GM20000 (cell line): ENCODE data around the gene LIMK2.
A peak's percentile ranks its signal among the peaks of the same experiment; 100 is the strongest.
"Not testable (repeated sequence)": the region's sequence is repeated elsewhere in the genome, so short reads cannot be mapped to it uniquely, and the experiment has no call there.

Experiments used
- DNase-seq: peaks from one replicate; pipeline ENCODE4 v3.0.0; 2012; ENCODE audit warnings: low spot score
- TF ChIP-seq, protein P1 (sequence below): IDR thresholded peaks from 2 replicates; pipeline ENCODE4 v1.5.1; 2012; ENCODE audit warnings: mild to moderate bottlenecking, control low read depth; ENCODE audit errors: extremely low read depth, missing control alignments

Gene LIMK2

DNA sequence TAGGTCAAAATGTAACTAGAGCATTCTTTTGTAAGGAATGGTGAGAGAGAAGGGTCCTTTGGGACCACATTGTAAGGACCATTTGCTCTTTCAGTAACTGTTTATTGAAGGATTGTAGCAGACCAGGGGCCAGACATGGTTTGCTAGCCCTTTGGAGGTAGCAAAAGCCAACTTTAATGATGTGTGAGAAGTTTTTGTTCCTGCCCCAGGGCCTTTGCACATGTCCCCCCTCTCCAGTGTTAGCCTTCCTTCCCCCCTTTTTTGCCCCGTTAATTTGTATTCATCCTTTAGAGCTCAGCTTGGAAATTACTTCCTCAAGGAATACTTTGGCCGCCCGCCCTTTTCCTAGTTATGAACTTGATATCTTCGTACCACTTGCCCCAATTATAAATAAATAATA lies 9.0 kb downstream of the LIMK2 start:
- TF ChIP-seq, protein P1, sequence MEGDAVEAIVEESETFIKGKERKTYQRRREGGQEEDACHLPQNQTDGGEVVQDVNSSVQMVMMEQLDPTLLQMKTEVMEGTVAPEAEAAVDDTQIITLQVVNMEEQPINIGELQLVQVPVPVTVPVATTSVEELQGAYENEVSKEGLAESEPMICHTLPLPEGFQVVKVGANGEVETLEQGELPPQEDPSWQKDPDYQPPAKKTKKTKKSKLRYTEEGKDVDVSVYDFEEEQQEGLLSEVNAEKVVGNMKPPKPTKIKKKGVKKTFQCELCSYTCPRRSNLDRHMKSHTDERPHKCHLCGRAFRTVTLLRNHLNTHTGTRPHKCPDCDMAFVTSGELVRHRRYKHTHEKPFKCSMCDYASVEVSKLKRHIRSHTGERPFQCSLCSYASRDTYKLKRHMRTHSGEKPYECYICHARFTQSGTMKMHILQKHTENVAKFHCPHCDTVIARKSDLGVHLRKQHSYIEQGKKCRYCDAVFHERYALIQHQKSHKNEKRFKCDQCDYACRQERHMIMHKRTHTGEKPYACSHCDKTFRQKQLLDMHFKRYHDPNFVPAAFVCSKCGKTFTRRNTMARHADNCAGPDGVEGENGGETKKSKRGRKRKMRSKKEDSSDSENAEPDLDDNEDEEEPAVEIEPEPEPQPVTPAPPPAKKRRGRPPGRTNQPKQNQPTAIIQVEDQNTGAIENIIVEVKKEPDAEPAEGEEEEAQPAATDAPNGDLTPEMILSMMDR: no peak
- no peak for DNase-seq

DNA sequence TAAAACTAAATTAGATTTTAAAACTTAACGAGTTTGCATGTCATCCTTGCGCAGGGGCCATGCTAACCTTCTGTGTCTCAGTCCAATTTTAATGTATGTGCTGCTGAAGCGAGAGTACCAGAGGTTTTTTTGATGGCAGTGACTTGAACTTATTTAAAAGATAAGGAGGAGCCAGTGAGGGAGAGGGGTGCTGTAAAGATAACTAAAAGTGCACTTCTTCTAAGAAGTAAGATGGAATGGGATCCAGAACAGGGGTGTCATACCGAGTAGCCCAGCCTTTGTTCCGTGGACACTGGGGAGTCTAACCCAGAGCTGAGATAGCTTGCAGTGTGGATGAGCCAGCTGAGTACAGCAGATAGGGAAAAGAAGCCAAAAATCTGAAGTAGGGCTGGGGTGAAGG lies 10.6 kb downstream of the LIMK2 start:
- TF ChIP-seq, protein P1: no peak
- DNase-seq: no peak

DNA sequence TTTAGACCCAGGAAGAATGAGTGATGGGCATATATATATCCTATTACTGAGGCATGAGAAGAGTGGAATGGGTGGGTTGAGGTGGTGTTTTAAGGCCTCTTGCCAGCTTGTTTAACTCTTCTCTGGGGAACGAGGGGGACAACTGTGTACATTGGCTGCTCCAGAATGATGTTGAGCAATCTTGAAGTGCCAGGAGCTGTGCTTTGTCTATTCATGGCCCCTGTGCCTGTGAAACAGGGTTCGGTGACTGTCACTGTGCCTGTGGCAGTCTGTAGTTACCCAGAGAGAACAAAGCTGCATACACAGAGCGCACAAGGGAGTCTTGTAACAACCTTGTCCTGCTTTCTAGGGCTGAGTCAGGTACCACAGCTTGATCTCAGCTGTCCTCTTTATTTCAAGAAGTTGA lies 11.7 kb downstream of the LIMK2 start:
- TF ChIP-seq, protein P1: no peak
- DNase-seq: no peak

DNA sequence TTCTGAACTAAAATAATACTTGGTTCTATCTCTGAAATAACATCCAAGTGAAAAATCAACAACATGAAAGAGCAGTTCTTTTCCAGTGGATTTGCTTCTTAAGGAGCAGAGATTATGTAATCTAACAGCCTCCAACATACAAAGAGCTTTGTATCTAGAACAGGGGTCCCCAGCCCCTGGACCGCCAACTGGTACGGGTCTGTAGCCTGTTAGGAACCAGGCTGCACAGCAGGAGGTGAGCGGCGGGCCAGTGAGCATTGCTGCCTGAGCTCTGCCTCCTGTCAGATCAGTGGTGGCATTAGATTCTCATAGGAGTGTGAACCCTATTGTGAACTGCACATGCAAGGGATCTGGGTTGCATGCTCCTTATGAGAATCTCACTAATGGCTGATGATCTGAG lies 12.6 kb downstream of the LIMK2 start:
- not testable (repeated sequence) for DNase-seq

DNA sequence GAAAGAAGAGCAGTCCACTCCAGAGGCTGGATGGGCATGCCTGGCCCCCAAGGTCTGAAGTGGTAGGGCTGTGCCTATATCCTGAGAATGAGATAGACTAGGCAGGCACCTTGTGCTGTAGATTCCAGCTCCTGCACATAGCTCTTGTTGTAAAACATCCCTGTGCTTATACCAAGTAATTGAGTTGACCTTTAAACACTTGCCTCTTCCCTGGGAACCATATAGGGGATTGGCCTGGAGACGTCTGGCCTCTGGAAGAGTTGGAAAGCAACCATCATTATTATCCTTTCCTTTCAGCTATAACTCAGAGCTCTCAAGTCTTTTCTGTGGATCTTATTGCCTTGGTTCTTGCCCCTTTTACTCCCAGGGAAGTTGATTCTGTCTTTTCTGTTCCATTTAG lies 15.1 kb downstream of the LIMK2 start:
- TF ChIP-seq, protein P1: no peak
- no peak for DNase-seq

DNA sequence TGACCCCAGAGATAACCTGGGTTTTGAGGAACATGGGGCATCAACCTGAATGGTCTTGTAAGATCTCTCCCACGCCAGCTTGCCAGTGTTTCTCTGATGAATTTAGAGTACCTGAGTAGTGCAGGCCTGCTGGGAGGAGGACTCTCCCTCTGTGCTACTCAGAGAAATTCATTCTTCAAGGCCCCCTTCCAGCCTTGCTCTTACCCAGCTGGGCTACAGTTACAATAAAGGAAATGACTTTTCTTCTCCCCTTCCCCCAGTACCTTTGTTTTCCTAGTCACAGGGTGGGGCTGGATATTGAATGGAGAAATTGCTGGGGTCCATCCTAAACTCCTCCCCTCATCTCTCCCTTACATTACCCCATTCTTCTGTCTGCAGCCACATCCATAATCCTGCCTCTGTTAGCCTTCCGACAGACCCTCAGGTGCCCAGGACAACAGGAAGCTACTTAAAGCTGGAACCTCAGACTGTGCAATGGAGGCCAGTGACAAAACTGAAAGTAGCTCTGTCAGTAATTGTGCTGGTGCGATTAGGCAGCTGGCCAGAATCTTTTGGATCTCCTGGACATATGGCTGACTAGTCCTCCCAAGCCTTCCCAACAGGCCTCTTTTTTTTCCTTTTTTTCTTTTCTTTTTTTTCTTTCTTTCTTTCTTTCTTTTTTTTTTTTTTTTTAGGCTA lies 17.4 kb downstream of the LIMK2 start:
- DNase-seq: no peak
- TF ChIP-seq, protein P1: no peak

DNA sequence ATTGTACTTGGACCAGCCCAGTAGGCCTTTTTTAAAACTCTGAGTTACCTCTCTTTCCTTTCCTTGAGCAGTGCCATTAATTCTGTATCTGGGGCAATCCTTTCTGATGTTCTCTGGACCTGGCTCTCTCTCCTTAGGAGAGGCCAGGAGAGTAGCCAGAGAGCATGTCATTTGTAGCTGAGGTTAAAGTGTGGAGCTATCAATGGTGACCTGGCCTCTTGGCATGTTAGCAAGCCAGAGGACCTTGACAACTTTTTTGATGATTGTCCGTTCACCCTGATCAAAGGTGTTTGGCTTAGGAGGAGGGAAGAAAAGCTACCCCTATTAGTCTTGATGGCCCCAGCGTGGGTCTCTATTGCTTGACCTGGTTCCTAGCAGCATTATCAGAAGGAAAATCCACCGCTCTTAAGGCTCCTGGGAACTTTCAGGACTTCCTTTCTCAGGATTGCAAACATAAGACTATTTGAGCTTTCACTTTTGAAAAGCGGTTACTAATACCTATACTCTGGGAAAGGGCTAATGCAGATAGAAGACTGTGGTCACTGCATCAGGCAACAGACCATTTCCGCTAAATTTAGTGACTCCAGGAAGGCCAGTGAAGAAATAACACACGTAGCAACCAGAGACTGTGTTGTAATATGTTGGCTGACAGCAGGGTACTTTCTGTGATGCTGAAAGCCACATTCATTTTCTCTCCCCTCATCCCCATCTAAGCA lies 18.2 kb downstream of the LIMK2 start:
- TF ChIP-seq, protein P1: no peak
- peak; percentile 33 for DNase-seq
